ENCODE measurements around the gene ZNF511. TPM values are rescaled to one million over a fixed set of nuclear protein-coding genes. Genes with fewer than 3 reads are reported as not detected.

The ZNF511 gene
- total and polyA plus RNA-seq, 2 experiments from 2014 or later: 53.7 to 150 TPM

DNA sequence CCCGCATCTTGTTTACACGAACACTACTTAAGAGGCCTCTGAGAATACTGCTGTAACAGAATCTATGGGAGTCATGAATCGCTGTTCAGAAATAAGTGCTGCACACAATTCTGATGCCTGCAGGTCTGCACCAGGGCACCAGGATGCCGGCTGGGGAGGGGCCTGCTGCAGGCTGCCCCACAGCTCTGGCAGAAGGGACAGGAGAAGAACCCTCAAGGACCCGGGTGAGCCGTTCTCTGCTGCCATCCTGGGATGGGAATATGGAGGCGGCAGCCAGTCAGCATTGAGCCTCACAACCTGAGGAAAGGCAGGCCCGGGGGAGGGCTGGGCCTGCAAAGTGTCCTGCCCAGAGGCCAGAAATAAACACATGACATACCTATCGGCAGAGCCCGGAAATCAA, 11.2 kb upstream of the ZNF511 start:
- H3K27me3 ChIP-seq: no peaks in the 10 kb centered on the region
- H3K4me1 ChIP-seq (ENCODE audit: low read depth): no peaks in the 10 kb centered on the region
- H3K27ac ChIP-seq: no peak overlapping the region
- no peak for DNase-seq (ENCODE audit: low read depth in 1 of 2, low spot score in 1 of 2)
- no peak for TF ChIP-seq CTCF (IDR thresholded peaks at IDR 0.05; ENCODE audit: low read depth, low read length)
- H3K9me3 ChIP-seq (ENCODE audit: low read depth): no peaks in the 10 kb centered on the region
- no peak overlapping the region for H3K4me3 ChIP-seq
- peaks cover 60% of the 10 kb centered on the region for H3K36me3 ChIP-seq

DNA sequence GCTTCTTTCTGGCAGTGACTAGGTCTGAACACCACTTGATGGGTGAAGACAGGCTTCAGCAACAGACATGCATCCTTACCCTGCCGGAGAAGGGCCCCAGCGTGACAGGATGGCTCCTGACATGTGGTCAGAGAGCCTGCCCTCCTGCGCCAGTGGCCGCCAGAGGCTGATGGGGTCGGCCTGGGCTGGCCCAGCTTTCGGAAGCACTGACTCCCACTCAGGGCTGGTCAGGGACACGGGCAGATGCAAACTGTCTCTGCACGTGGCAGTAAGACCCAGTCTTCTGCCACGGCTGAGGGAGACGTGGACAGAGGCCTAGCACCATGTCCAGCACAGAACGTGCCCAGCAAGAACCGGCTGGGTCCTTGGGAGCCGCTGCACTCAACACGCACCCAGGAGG, 10.2 kb upstream of the ZNF511 start:
- no peaks in the 10 kb centered on the region for H3K27me3 ChIP-seq
- DNase-seq (ENCODE audit: low read depth in 1 of 2, low spot score in 1 of 2): no peak
- no peak for TF ChIP-seq CTCF (IDR thresholded peaks at IDR 0.05; ENCODE audit: low read depth, low read length)
- H3K4me1 ChIP-seq (ENCODE audit: low read depth): no peaks in the 10 kb centered on the region
- no peak overlapping the region for H3K4me3 ChIP-seq
- H3K9me3 ChIP-seq (ENCODE audit: low read depth): no peaks in the 10 kb centered on the region
- H3K27ac ChIP-seq: no peak overlapping the region
- H3K36me3 ChIP-seq: peaks cover 55% of the 10 kb centered on the region

DNA sequence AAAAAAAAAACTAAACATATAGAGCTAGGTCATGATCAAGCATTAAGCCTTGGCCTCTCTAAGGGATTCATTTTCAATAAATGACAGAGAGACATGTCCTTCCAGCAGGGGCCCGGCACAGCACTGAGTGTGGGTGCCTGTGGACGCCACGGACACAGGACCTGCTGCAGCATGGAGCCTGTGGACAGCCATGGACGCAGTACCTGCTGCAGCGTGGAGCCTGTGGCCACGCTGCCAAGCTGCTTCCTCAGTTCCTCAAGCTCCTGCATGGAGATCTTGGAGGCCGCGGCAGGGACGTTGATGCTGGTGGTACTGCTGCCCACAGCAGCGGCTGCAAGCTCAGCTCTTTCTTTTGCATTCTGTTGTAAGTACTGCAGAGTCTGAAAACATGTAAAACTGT, 9.5 kb upstream of the ZNF511 start:
- Histone ChIP-seq H3K27me3 (no peaks in the 10 kb centered on the region), H3K9me3 (ENCODE audit: low read depth) (no peaks in the 10 kb centered on the region), H3K4me1 (ENCODE audit: low read depth) (no peaks in the 10 kb centered on the region), H3K36me3 (peaks cover 50% of the 10 kb centered on the region), H3K27ac (no peak overlapping the region), H3K4me3 (no peak overlapping the region)
- TF ChIP-seq CTCF (IDR thresholded peaks at IDR 0.05; ENCODE audit: low read depth, low read length): no peak
- DNase-seq (ENCODE audit: low read depth in 1 of 2, low spot score in 1 of 2): no peak

DNA sequence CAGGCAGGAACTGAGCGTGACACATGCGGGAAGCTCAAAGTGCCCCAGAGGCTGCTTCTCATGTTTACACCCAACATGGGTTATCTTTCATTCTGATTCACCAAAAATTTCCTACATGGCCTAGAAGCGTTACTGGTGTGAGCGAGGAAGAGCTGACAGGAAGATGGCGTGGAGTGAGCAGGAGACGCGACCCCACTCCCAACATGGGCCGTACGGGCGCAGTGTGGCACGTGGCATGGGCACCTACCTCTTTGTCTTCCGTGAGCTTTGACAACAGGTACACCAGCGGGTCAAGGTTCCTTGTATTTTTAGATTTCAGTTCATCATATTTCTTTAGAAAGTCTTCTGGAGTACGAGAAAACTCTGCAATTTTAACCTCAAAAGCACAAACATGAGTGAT, 9.0 kb upstream of the ZNF511 start:
- Histone ChIP-seq H3K36me3 (peaks cover 49% of the 10 kb centered on the region), H3K9me3 (ENCODE audit: low read depth) (no peaks in the 10 kb centered on the region), H3K4me3 (no peak overlapping the region), H3K4me1 (ENCODE audit: low read depth) (no peaks in the 10 kb centered on the region), H3K27me3 (no peaks in the 10 kb centered on the region), H3K27ac (no peak overlapping the region)
- no peak for TF ChIP-seq CTCF (IDR thresholded peaks at IDR 0.05; ENCODE audit: low read depth, low read length)
- no peak for DNase-seq (ENCODE audit: low read depth in 1 of 2, low spot score in 1 of 2)

DNA sequence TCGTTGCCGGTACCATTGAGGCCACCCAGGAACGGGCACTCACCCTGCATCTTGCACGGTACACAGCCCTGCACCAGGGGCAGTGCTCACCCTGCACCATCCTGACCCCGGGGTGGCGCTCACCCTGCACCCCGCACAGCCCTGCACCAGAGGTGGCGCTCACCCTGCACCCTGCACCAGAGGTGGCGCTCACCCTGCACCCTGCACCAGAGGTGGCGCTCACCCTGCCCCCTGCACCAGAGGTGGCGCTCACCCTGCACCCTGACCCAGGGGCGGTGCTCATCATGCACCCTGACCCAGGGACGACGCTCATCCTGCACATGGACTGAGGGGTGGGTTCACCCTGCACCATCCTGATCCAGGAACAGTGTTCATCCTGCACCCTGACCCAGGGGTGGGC, 6.5 kb upstream of the ZNF511 start:
- peaks cover 1% of the 10 kb centered on the region for H3K4me1 ChIP-seq (ENCODE audit: low read depth)
- H3K36me3 ChIP-seq: peaks cover 32% of the 10 kb centered on the region
- no peak for DNase-seq (ENCODE audit: low read depth in 1 of 2, low spot score in 1 of 2)
- TF ChIP-seq CTCF (IDR thresholded peaks at IDR 0.05; ENCODE audit: low read depth, low read length): no peak
- H3K4me3 ChIP-seq: no peak overlapping the region
- H3K27me3 ChIP-seq: no peaks in the 10 kb centered on the region
- no peaks in the 10 kb centered on the region for H3K9me3 ChIP-seq (ENCODE audit: low read depth)
- no peak overlapping the region for H3K27ac ChIP-seq

- DNase-seq (ENCODE audit: low read depth in 1 of 2, low spot score in 1 of 2): no peak
- Histone ChIP-seq H3K27ac (no peak overlapping the region), H3K9me3 (ENCODE audit: low read depth) (no peaks in the 10 kb centered on the region), H3K36me3 (peaks cover 27% of the 10 kb centered on the region), H3K4me1 (ENCODE audit: low read depth) (peaks cover 5% of the 10 kb centered on the region), H3K4me3 (no peak overlapping the region), H3K27me3 (no peaks in the 10 kb centered on the region)
- TF ChIP-seq CTCF (IDR thresholded peaks at IDR 0.05; ENCODE audit: low read depth, low read length): no peak
Observed at GRCh38 chr10:133303206-133303605, 5.5 kb upstream of the ZNF511 start.

Measured in cardiac muscle cell (in vitro differentiated cells and primary cell).